ENCODE measurements around the gene TDRD10. TPM values are rescaled to one million over a fixed set of nuclear protein-coding genes. Genes with fewer than 3 reads are reported as not detected.

Gene TDRD10
- total and polyA plus RNA-seq, 2 of the 4 experiments (the other 2 are of a cell fraction) = not detected

GRCh38 chr1:154520333-154520732 lies 18.3 kb downstream of the TDRD10 start:
- Histone ChIP-seq H3K4me1 (ENCODE audit: control insufficient read depth, insufficient read depth, low read length) (no peaks in the 10 kb centered on the region), H2BK15ac (ENCODE audit: low read depth, low read length) (no peak overlapping the region), H4K91ac (ENCODE audit: insufficient read depth, low read depth, low read length) (no peak overlapping the region), H3K4me3 (ENCODE audit: insufficient read depth, low read depth, low read length) (no peak overlapping the region), H3K9me1 (ENCODE audit: insufficient read depth, low read length) (no peaks in the 10 kb centered on the region), H3K27me3 (ENCODE audit: control insufficient read depth, insufficient read depth, low read length) (peaks cover 63% of the 10 kb centered on the region), H3K9ac (ENCODE audit: low read depth, low read length) (no peak overlapping the region), H3K36me3 (ENCODE audit: control insufficient read depth, insufficient read depth, low read length) (no peaks in the 10 kb centered on the region), H2AK9ac (replicated peaks; ENCODE audit: low read depth, low read length, poor library complexity) (no peak overlapping the region), H4K20me1 (ENCODE audit: insufficient read depth, low read length) (no peaks in the 10 kb centered on the region; the same call in 1 of the 2 replicates), H3K4ac (ENCODE audit: low read depth, low read length) (no peak overlapping the region), H2BK120ac (ENCODE audit: low read depth, low read length) (no peak overlapping the region), H3K27ac (ENCODE audit: insufficient read depth, low read length) (no peak overlapping the region), H3K56ac (ENCODE audit: extremely low read depth, insufficient read depth, low read length) (no peak overlapping the region), H3K4me2 (ENCODE audit: low read depth, low read length) (no peak overlapping the region), H2AFZ (replicated peaks; ENCODE audit: low read length, poor library complexity) (no peak overlapping the region), H2AK5ac (ENCODE audit: low read depth, low read length) (no peak overlapping the region), H3K79me1 (ENCODE audit: low read depth in 1 of 2, low read length in 2 of 2) (no peaks in the 10 kb centered on the region), H3K18ac (ENCODE audit: low read depth, low read length) (no peak overlapping the region), H4K5ac (ENCODE audit: low read depth, low read length) (no peak overlapping the region), H3K23ac (ENCODE audit: low read depth, low read length) (no peak overlapping the region), H3K14ac (replicated peaks; ENCODE audit: low read depth, low read length) (no peak overlapping the region), H2BK5ac (ENCODE audit: low read depth, low read length, poor library complexity, severe bottlenecking) (no peak overlapping the region), H4K8ac (ENCODE audit: low read depth in 2 of 2, low read length in 2 of 2) (no peak overlapping the region), H2BK20ac (ENCODE audit: low read depth, low read length) (no peak overlapping the region), H3K9me3 (ENCODE audit: control insufficient read depth, insufficient read depth, low read length) (peaks cover 7% of the 10 kb centered on the region)
- in situ Hi-C loops (cut with MboI; ENCODE audit: low sequenced_read_pairs) (no loop called here), intact Hi-C loops (cut with micrococcal nuclease) (no loop called here), dilution Hi-C loops (cut with HindIII; ENCODE audit: low sequenced_read_pairs, unreplicated experiment) (no loop called here)
- WGBS, 2 experiments (ENCODE audit: extremely low coverage in 2 of 2, insufficient read length in 1 of 2) = no CpG with 5 or more reads among the region's 3 CpGs
- POLR2A ChIA-PET (ENCODE audit: unreplicated experiment) = no interaction called here
- DNase-seq (peak; percentile 2), ATAC-seq (ENCODE audit: low read depth) (no peak)
- BruUV-seq (replicated peaks) = no TSS peak
- no peak for TF ChIP-seq MAZ (IDR thresholded peaks at IDR 0.05; ENCODE audit: borderline replicate concordance, low read depth, low read length)
- TF ChIP-seq RAD21 (IDR thresholded peaks at IDR 0.05; ENCODE audit: low read length) = no peak
- TF ChIP-seq, protein P1, sequence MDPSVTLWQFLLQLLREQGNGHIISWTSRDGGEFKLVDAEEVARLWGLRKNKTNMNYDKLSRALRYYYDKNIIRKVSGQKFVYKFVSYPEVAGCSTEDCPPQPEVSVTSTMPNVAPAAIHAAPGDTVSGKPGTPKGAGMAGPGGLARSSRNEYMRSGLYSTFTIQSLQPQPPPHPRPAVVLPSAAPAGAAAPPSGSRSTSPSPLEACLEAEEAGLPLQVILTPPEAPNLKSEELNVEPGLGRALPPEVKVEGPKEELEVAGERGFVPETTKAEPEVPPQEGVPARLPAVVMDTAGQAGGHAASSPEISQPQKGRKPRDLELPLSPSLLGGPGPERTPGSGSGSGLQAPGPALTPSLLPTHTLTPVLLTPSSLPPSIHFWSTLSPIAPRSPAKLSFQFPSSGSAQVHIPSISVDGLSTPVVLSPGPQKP (IDR thresholded peaks at IDR 0.05; ENCODE audit: borderline replicate concordance, low read depth, low read length) = no peak
- TF ChIP-seq RFX5 (IDR thresholded peaks at IDR 0.05; ENCODE audit: low read depth, low read length) = no peak
- TF ChIP-seq BHLHE40 (IDR thresholded peaks at IDR 0.05; ENCODE audit: low read depth, low read length) = no peak
- TF ChIP-seq FOS (IDR thresholded peaks at IDR 0.05; ENCODE audit: low read depth, low read length) = no peak
- TF ChIP-seq NFE2L2 (IDR thresholded peaks at IDR 0.05; ENCODE audit: low read depth, low read length) = no peak
- CTCF ChIA-PET = no interaction called here

Measured in IMR-90 (cell line).